ENCODE results near the gene DDHD1.

Gene DDHD1

DNA sequence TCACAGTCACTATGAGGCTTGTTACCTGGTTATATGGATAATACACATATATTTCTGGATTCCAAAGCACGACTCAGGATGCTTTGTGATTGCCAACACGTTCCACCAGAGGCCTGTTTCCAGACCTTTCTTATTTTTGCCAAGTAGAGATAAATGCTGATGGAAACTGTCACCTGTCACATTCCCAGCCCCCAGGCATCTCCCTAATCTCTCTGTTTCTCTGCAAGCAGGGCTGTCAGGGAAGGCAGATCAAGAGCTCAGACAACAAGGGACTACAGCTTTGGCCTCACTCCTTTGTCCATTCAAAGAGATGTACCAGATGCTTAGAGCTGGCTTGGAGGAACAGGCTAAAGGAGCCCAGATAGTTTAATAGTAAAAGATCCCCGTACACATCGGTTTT lies 21.8 kb upstream of the DDHD1 start:
- in situ Hi-C loops (cut with HindIII; ENCODE audit: low sequenced_read_pairs): no loop called here
- no peak for DNase-seq (ENCODE audit: low read depth)
- TF ChIP-seq, protein P1, sequence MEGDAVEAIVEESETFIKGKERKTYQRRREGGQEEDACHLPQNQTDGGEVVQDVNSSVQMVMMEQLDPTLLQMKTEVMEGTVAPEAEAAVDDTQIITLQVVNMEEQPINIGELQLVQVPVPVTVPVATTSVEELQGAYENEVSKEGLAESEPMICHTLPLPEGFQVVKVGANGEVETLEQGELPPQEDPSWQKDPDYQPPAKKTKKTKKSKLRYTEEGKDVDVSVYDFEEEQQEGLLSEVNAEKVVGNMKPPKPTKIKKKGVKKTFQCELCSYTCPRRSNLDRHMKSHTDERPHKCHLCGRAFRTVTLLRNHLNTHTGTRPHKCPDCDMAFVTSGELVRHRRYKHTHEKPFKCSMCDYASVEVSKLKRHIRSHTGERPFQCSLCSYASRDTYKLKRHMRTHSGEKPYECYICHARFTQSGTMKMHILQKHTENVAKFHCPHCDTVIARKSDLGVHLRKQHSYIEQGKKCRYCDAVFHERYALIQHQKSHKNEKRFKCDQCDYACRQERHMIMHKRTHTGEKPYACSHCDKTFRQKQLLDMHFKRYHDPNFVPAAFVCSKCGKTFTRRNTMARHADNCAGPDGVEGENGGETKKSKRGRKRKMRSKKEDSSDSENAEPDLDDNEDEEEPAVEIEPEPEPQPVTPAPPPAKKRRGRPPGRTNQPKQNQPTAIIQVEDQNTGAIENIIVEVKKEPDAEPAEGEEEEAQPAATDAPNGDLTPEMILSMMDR (IDR thresholded peaks at IDR 0.05; ENCODE audit: low read depth, low read length, missing control alignments): no peak
- H3K4me3 ChIP-seq (ENCODE audit: low read depth, low read length): no peak overlapping the region

DNA sequence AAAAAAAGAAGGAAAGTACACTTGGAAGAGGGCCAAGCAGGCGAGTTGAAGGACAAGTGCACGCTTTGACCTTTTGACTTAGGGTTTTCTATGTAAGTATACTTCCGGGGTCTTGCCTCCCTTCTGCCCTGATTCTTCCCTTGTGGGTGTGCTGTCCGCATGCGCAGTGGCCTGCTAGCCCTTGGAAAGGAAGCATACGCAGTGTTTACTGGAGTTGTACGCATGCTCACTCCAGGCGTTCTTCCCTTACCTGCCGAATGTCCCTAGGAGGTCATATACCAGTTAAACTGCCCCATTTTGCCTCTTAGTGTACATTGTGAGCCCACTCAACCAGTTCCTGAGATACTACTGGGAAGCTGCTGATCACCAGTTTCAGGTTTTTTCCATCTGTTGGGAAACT lies 15.7 kb upstream of the DDHD1 start:
- no peak overlapping the region for H3K4me3 ChIP-seq (ENCODE audit: low read depth, low read length)
- in situ Hi-C loops (cut with HindIII; ENCODE audit: low sequenced_read_pairs): no loop called here
- TF ChIP-seq, protein P1 (IDR thresholded peaks at IDR 0.05; ENCODE audit: low read depth, low read length, missing control alignments): no peak
- no peak for DNase-seq (ENCODE audit: low read depth)

DNA sequence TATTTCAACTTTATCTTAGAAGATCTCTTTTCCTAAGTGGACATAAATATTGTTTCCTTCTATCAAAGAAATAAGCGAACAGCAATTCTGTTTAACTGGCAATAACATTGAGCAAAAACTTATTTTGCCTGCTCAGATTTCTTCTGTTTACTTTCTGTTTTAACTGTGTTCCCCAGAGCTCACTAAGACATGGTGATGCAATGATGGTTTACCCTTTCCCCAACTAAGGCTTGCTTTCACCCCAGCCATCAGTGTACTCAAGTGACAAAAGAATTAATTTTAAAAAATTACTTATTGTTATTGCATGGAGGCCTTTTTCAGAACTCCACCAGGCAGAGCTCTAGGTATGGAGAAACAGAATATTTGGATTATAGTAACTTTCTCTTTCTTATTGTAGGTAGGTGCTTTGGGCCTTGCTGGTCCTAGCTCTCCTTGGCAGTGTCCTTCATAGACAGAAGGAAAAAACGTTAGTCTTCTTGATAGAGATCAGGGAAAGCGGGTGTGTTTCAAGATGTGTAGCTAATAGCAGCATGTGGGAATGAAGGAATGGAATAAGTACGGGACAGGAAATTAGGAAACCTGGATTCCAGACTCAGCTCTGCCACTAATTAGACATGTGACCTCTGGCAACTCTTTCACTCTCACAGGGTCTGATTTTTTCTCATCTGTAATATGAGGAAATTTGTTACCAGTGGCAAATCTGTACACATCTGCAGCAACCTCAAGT lies 14.6 kb upstream of the DDHD1 start:
- in situ Hi-C loops (cut with HindIII; ENCODE audit: low sequenced_read_pairs): no loop called here
- TF ChIP-seq, protein P1 (IDR thresholded peaks at IDR 0.05; ENCODE audit: low read depth, low read length, missing control alignments): no peak
- H3K4me3 ChIP-seq (ENCODE audit: low read depth, low read length): no peak overlapping the region
- no peak for DNase-seq (ENCODE audit: low read depth)

DNA sequence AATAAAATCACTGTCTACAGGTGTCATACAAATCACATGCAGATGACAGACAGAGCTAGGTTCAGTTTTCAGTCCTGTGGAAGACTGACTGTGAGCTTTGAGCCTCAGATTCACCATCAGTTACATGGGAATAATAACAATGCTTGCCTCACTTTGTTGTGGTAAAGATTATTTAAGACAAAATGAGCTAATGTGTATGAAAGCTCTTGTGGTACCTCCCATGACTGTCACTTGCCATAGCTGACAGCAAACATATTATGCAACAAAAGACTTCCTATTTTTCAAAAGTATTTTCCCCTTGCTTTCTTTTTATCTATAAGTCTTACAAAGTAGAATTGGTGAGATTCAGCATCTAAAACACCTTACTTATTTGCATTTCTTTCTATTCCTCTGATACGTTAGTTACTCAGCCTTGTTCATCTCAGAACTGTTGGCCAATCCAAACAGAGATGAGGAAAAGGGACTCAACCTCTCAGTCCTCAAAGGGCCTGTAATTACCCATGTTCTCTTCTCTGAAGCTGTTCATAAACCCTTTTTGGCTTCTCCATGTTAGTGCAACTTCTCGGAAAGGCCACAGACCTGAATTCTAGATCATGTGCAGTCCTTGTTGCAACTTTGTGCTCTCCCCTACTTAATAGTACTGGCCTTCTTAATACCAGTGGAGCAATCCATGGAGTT lies 8.8 kb upstream of the DDHD1 start:
- DNase-seq (ENCODE audit: low read depth): no peak
- TF ChIP-seq, protein P1 (IDR thresholded peaks at IDR 0.05; ENCODE audit: low read depth, low read length, missing control alignments): no peak
- H3K4me3 ChIP-seq (ENCODE audit: low read depth, low read length): no peak overlapping the region
- in situ Hi-C loops (cut with HindIII; ENCODE audit: low sequenced_read_pairs): no loop called here

DNA sequence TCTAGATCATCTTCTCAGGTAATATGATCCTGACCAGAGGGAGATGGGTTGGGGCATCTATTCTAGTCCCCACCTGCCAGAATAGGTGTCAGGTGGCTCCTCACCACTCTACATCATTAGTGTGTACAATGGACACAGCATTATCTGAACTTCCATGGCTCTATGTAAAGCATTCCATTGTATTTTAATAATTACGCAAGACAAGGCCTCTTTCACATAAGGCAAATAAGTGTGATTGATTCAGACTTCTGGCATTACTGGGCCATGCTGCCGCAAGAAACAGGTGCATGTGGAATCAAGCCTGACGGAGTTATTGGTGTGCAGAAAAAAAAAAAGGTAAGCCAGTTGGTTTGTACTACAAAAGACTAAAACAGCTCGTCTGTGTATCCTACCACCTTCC lies 3.1 kb upstream of the DDHD1 start:
- TF ChIP-seq, protein P1 (IDR thresholded peaks at IDR 0.05; ENCODE audit: low read depth, low read length, missing control alignments): no peak
- in situ Hi-C loops (cut with HindIII; ENCODE audit: low sequenced_read_pairs): no loop called here
- no peak for DNase-seq (ENCODE audit: low read depth)
- no peak overlapping the region for H3K4me3 ChIP-seq (ENCODE audit: low read depth, low read length)

DNA sequence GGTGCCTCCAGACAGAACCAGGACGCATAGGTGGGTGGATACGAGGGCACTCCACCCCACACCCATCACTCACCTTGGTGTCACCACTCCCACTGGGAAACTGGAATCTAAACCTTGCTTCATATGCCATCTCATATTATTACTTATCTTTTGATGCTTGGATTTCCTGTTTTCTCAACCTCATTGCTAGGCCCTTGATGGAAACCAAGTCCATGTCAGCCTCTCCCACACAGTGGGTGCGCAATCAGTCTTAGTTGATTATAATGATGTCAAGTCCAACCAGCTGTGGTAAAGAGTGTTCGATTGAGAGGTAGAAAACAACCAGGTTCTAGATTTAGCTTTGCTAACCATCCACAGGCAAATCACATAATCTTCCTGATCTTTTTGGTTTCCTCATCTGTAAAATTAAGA lies 584 bp upstream of the DDHD1 start:
- in situ Hi-C loops (cut with HindIII; ENCODE audit: low sequenced_read_pairs): no loop called here
- TF ChIP-seq, protein P1 (IDR thresholded peaks at IDR 0.05; ENCODE audit: low read depth, low read length, missing control alignments): no peak
- H3K4me3 ChIP-seq (ENCODE audit: low read depth, low read length): peak overlapping the region; percentile 71
- DNase-seq (ENCODE audit: low read depth): no peak
